Tibial artery (tissue), 4 donors: ENCODE measurements around the gene SERPINA10.
"Not testable (repeated sequence)": the region's sequence is repeated elsewhere in the genome, so short reads cannot be mapped to it uniquely, and the experiment has no call there.

Source experiments
- DNase-seq, 2 donors: peaks; one replicate each; pipeline ENCODE4 v3.0.0-alpha.2; 2019
- H3K27ac ChIP-seq, 2 donors: fragments of 200-600 bp; sonication (generic) in 1 of 2; 1 replicate in 1 of 2; 2 replicates in 1 of 2; pipeline ENCODE4 v1.5.1; 2018 to 2019; ENCODE audit warnings: mild to moderate bottlenecking in 1 of 2
- H3K27me3 ChIP-seq, 2 donors: fragments of 200-600 bp; sonication (generic) in 1 of 2; one replicate each; pipeline versions ENCODE4 v1.5.1 to v1.6.0; 2016 to 2019
- H3K36me3 ChIP-seq, 3 donors: fragments of 200-600 bp; sonication (generic) in 2 of 3; one replicate each; pipeline ENCODE4 v1.5.1; 2016 to 2019; ENCODE audit warnings: mild to moderate bottlenecking in 2 of 3
- H3K4me1 ChIP-seq, 4 donors: fragments of 200-600 bp; sonication (generic) in 2 of 4; 1 replicate in 3 of 4; 2 replicates in 1 of 4; pipeline ENCODE4 v1.5.1; 2016 to 2019
- H3K4me3 ChIP-seq, 2 donors: fragments of 200-600 bp; sonication (generic) in 1 of 2; 1 replicate in 1 of 2; 2 replicates in 1 of 2; pipeline ENCODE4 v1.5.1; 2018 to 2019; ENCODE audit warnings: mild to moderate bottlenecking in 2 of 2
- H3K9me3 ChIP-seq, 3 donors: fragments of 200-600 bp; sonication (generic) in 1 of 3; one replicate each; pipeline ENCODE4 v1.5.1; 2016 to 2019
- intact Hi-C: fragments of 100-400 bp; cut with DNase I; formaldehyde crosslinking; loops from one replicate; pipeline ENCODE4 v1.15.0; 2023; ENCODE audit warnings: low total_unique reads
- TF ChIP-seq, protein P1 (sequence below), 2 experiments: fragments of 200-600 bp in 1 of 2; fragments of 450-650 bp in 1 of 2; IDR thresholded peaks; one replicate each; pipeline ENCODE4 v1.5.1; 2017 to 2019; ENCODE audit warnings: antibody characterized with exemption in 2 of 2, mild to moderate bottlenecking in 1 of 2, moderate library complexity in 1 of 2

The SERPINA10 gene

DNA sequence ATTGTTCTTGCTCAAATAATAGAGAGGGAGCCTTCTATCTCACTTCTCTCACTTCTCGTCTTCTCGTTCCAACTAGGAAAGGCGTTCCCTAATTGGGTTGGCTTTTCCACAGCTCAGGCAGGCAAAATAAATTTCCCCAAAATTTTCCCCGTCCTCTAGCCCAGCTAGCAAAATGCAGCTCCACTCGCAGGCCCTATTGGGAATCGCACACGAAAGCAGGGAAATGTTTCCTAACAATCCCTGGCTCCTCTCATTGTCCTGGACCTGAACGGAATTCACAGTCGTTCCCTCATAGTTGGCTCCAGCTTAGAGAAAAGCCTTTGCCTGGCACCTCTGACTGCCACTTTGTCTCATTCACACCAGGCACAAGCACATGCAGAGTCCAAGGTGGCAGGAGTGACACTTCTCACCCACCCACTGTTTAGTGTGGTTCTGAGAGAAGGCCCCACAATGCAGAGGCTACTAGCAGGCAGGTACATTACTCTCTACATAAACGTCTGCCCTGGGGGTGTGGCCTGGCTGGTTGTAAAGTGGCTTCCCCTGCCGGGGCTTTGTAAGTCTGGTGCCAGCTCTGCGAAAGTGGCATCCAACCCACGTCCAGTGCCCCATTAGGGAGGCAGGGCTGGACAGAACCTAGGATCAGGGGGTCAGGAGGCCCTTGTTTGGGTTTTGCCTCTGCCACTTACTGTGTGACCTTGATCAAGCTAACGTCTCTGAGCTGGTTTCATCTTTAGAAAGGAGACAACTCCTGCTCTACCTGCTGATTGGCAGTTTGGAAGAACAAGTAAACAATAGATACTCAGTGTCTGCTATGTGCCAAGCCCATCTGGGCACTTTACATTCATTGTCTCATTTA lies 4.2 kb downstream of the SERPINA10 start:
- intact Hi-C loops = no loop called here
- Histone ChIP-seq H3K4me1 (no peaks in the 10 kb centered on the region), H3K27me3 (no peaks in the 10 kb centered on the region), H3K4me3 (no peak overlapping the region), H3K36me3 (no peaks in the 10 kb centered on the region), H3K27ac (no peak overlapping the region), H3K9me3 (no peaks in the 10 kb centered on the region)
- TF ChIP-seq, protein P1, sequence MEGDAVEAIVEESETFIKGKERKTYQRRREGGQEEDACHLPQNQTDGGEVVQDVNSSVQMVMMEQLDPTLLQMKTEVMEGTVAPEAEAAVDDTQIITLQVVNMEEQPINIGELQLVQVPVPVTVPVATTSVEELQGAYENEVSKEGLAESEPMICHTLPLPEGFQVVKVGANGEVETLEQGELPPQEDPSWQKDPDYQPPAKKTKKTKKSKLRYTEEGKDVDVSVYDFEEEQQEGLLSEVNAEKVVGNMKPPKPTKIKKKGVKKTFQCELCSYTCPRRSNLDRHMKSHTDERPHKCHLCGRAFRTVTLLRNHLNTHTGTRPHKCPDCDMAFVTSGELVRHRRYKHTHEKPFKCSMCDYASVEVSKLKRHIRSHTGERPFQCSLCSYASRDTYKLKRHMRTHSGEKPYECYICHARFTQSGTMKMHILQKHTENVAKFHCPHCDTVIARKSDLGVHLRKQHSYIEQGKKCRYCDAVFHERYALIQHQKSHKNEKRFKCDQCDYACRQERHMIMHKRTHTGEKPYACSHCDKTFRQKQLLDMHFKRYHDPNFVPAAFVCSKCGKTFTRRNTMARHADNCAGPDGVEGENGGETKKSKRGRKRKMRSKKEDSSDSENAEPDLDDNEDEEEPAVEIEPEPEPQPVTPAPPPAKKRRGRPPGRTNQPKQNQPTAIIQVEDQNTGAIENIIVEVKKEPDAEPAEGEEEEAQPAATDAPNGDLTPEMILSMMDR (IDR thresholded peaks at IDR 0.05) = no peak
- no peak for DNase-seq

DNA sequence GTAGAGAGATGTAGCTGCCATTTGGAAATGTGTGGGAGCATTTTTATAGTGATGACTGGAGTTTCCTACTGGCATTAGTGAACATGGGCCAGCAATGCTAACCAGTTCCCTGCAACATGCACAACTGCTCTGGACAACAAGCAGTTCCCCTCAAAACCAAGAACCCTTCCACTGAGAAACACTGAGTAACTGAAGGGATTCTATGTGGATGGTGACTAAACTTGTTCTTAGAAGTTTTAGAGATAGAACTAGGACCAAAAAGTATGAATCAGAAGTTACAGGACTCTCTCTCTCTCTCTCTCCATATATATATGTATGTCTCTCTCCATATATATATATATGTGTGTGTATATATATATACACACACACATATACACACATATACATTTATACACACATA lies 7.9 kb downstream of the SERPINA10 start:
- intact Hi-C loops = no loop called here
- TF ChIP-seq, protein P1 (IDR thresholded peaks at IDR 0.05) = no peak

DNA sequence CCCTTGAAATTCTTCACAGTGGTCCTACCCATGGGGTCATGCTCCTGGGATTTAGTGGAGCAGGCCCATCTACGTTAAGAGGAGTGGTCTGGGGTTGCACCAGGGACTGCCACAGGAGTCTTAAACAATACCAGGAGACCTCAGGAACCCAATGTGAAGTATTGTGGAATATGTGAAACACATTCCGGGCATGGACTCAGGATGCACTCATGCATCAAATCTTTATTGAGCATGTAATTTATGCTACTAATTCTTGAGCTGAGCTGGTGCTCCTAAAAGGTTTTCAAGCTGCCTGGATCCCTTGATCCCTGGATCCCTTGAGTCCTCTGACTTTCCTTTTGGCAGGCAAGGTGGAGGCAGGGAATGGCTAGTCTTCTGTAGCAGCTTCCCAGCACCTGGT lies 8.8 kb downstream of the SERPINA10 start:
- intact Hi-C loops = no loop called here
- DNase-seq = no peak
- Histone ChIP-seq H3K4me3 (no peak overlapping the region), H3K27ac (no peak overlapping the region), H3K27me3 (no peaks in the 10 kb centered on the region), H3K36me3 (no peaks in the 10 kb centered on the region), H3K9me3 (no peaks in the 10 kb centered on the region), H3K4me1 (no peaks in the 10 kb centered on the region)
- TF ChIP-seq, protein P1 (IDR thresholded peaks at IDR 0.05) = no peak

More for the DNA sequence above, 7.9 kb downstream of the SERPINA10 start:
- Histone ChIP-seq H3K4me3 (no peak overlapping the region), H3K9me3 (no peaks in the 10 kb centered on the region), H3K36me3 (no peaks in the 10 kb centered on the region), H3K27ac (no peak overlapping the region), H3K27me3 (no peaks in the 10 kb centered on the region), H3K4me1 (no peaks in the 10 kb centered on the region)
- DNase-seq = no peak

DNA sequence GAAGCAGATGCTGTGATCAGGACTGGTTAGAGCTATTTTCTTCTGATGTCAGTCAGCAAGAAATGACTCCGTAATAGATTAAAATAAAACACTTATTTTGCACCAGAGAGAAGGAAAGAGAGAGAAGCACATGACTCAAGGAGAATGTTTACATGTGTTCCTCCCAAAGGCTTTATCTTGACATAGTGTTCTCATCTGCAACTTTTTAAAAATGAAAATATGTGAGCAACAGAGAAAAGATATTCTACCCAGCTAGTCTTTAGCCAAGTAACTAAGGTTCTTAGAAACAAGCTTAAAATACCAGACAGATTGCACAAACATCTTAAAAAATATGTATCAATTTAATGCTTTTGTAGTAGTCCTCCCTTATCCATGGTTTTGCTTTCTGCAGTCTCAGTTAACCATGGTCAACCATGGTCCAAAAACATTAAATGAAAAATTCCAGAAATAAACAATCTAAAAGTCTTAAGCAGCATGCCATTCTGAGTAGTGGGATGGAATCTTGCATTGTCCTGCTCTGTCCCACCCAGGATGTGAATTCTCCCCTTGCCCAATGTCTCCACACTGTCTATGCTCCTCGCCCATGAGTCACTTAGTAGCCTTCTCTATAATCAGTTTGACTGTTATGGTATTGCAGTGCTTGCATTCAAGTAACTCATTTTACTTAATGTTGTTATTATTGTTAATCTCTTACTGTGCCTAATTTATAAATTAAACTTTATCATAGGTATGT lies 9.9 kb downstream of the SERPINA10 start:
- no peak overlapping the region for H3K4me3 ChIP-seq
- no peak overlapping the region for H3K27ac ChIP-seq
- no peaks in the 10 kb centered on the region for H3K27me3 ChIP-seq
- TF ChIP-seq, protein P1 (IDR thresholded peaks at IDR 0.05) = no peak
- no peak for DNase-seq
- no peaks in the 10 kb centered on the region for H3K36me3 ChIP-seq
- H3K4me1 ChIP-seq = no peaks in the 10 kb centered on the region
- H3K9me3 ChIP-seq = no peaks in the 10 kb centered on the region
- intact Hi-C loops = no loop called here

DNA sequence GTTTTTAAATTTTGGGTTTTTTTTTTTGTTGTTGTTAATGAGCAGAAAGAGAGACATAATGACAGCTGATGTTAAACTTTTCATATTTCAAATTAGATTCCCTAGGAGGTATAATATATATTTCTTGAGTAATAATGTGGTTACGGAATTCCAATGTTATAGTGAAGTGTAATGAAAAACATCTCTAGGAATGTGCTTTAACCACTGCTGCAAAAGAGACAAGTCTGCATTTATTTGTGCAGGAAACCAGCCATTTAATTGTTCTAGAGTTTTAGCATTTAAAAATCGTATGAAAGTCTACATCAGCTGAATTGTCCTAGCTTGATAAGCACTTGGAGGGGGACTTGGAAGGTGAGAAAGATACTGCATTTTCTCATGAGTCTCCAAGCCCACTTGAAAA lies 14.3 kb downstream of the SERPINA10 start:
- H3K36me3 ChIP-seq = no peaks in the 10 kb centered on the region

DNA sequence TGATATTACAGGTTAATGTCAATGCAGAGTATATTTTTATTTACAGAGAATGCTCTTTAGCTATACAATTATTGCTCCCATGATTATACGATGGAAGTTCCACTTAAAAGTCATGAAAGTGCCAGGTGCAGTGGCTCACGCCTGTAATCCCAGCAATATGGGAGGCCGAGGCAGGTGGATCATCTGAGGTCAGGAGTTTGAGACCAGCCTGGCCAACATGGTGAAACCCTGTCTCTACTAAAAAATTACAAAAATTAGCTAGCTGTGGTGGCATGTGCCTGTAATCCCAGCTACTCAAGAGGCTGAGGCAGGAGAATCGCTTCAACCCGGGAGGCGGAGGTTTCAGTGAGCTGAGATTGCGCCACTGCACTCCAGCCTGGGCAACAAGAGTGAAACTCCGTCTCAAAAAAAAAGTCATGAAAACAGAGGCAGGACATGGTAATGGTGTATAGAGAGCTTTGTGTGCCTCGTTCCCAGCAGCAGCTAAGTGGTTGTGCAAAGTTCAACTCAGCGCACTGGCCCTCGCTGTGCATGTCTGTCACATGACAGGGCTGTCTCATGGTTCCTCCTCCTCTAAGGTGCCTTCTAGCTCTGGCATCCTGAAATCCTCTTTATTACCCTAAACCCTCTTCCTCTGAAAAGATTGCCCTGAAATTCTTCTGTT lies 16.0 kb downstream of the SERPINA10 start:
- H3K4me1 ChIP-seq, H3K36me3 ChIP-seq, H3K4me3 ChIP-seq, H3K9me3 ChIP-seq, H3K27ac ChIP-seq, H3K27me3 ChIP-seq, DNase-seq, intact Hi-C loops: not testable (repeated sequence)

More for the DNA sequence above, 14.3 kb downstream of the SERPINA10 start:
- Histone ChIP-seq H3K27ac (no peak overlapping the region), H3K4me3 (no peak overlapping the region), H3K4me1 (no peaks in the 10 kb centered on the region), H3K9me3 (no peaks in the 10 kb centered on the region), H3K27me3 (no peaks in the 10 kb centered on the region)
- TF ChIP-seq, protein P1 (IDR thresholded peaks at IDR 0.05) = no peak
- no peak for DNase-seq
- intact Hi-C loops = no loop called here
